Airway epithelial cell (primary cell): ENCODE data around the gene CDKN2B. TPM values are rescaled to one million over a fixed set of nuclear protein-coding genes. Genes with fewer than 3 reads are reported as not detected.

Experiments
- total RNA-seq: library from RNA; depleted of rRNA; stranded (reverse); fragments of >200 nt; gene quantifications from 2 replicates; pipeline ENCODE4 v1.2.3, GENCODE V29; 2015

Gene CDKN2B, protein sequence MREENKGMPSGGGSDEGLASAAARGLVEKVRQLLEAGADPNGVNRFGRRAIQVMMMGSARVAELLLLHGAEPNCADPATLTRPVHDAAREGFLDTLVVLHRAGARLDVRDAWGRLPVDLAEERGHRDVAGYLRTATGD
- total RNA-seq = 46.7 and 64.8 TPM in 2 replicates

GRCh38 chr9:22008717-22009505, at the start of gene CDKN2B:
CDKN2B (minus strand) TSS chr9:22009305; CDS start chr9:22008953, 352 bp downstream.

GRCh38 chr9:21994556-21995005, 14.5 kb downstream of the CDKN2B start, which contains the start of gene CDKN2B-AS1:
CDKN2B-AS1 (plus strand) TSS chr9:21994791.

DNA sequence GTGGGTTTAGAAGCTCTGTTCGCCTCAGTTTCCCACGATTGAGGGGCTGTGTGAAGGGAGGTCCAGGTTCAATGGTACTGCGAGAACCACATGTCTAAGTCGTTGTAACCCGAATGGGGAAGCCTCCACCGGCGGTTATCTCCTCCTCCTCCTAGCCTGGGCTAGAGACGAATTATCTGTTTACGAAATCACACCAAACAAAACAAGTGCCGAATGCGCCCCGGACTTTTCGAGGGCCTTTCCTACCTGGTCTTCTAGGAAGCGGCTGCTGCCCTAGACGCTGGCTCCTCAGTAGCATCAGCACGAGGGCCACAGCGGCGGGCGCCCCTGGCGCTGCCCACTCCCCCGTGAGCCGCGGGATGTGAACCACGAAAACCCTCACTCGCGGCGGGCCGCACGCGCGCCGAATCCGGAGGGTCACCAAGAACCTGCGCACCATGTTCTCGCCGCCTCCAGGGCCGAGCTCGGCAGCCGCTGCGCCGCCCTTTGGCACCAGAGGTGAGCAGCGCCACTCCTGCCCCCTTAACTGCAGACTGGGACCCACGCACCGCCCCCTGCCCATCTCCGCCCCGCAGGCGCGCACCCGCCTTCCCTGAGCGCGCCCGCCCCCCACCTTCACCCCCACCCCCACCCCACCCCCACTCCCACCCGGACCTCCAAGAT, 15.1 kb downstream of the CDKN2B start, which contains the start of gene CDKN2A:
Gene CDKN2A (minus strand): TSS at position 500 of the 663 bp plus-strand sequence.

Other genes with a start within 250 kb of the CDKN2B start
- gene MTAP, start 206.7 kb downstream of the CDKN2B start, total RNA-seq = 31.4 and 44.5 TPM in 2 replicates
- 18.5 and 21.6 TPM in 2 replicates for gene CDKN2A, start 14.9 kb downstream of the CDKN2B start, total RNA-seq
- gene CDKN2B-AS1, start 14.5 kb downstream of the CDKN2B start, total RNA-seq = 0.56 and 0.65 TPM in 2 replicates